DOHH2 (cell line): ENCODE measurements around the gene SYT1.

Source experiments
- CTCF ChIP-seq: fragments of 200-600 bp; sonication (generic); IDR thresholded peaks from one replicate; pipeline ENCODE4 v1.5.1; 2014; ENCODE audit warnings: antibody characterized with exemption, mild to moderate bottlenecking, low read depth, low read length; ENCODE audit not compliant: poor library complexity, severe bottlenecking
- EZH2phosphoT487 ChIP-seq: fragments of 200-600 bp; sonication (generic); IDR thresholded peaks from 2 replicates; pipeline ENCODE4 v1.6.1; 2017; ENCODE audit warnings: borderline replicate concordance, mild to moderate bottlenecking, antibody characterized with exemption, low read length, moderate library complexity, mixed read lengths

DNA sequence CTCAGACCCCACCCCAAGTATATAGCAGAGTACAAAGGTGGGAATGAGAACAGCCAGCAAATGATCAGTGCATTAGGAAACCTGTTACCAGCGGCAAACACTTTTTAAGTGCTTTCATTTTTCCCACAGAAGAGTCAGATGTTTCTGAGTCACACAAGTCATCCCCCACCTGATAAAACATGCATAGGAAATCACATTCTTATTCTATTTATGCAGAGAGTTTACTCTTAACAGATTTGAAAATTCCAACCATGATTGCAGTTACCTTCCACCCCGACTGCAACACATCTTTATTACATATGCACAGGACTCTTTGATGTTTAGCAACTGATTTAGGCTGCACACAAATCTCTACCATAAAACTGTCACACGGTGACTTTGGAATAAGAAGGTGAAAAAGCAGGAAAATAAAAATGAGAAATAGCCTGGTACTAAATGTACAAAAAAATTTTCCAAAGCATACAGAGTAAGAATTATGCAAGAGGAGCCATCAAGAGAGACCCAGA is 589.8 kb downstream of the SYT1 start:
- TF ChIP-seq CTCF (no peak), EZH2phosphoT487 (no peak)
